Mesodermal cell (in vitro differentiated cells): Measurements from ENCODE around the gene RTL1.

Experiments used
- H3K27ac ChIP-seq: 2 replicates; pipeline ENCODE4 v1.7.0; 2013; ENCODE audit warnings: mild to moderate bottlenecking, low read depth, low read length, moderate library complexity; ENCODE audit not compliant: severe bottlenecking
- H3K36me3 ChIP-seq: 2 replicates; pipeline ENCODE4 v1.7.1; 2013; ENCODE audit warnings: mild to moderate bottlenecking, low read length, moderate library complexity; ENCODE audit not compliant: control insufficient read depth, insufficient read depth
- H3K4me1 ChIP-seq: one replicate; pipeline ENCODE4 v1.7.1; 2013; ENCODE audit warnings: mild to moderate bottlenecking, low read length; ENCODE audit not compliant: insufficient read depth, control insufficient read depth, poor library complexity, severe bottlenecking
- H3K4me3 ChIP-seq: 2 replicates; pipeline ENCODE4 v1.7.0; 2013; ENCODE audit warnings: low read length, control low read depth, mild to moderate bottlenecking; ENCODE audit not compliant: insufficient read depth, poor library complexity, severe bottlenecking; ENCODE audit errors: extremely low read depth
- H3K9me3 ChIP-seq: 2 replicates; pipeline ENCODE4 v1.7.1; 2013; ENCODE audit warnings: mild to moderate bottlenecking, low read length, moderate library complexity; ENCODE audit not compliant: control insufficient read depth
- WGBS, 2 experiments: methylation state at CpG; one replicate each; pipeline ENCODE4 v1.1.5; 2013; ENCODE audit warnings: missing lambda C conversion rate in 2 of 2; ENCODE audit not compliant: insufficient coverage in 2 of 2; 5-methylcytosine and 5-hydroxymethylcytosine counted together

RTL1 gene

GRCh38 chr14:100836941-100837804, 66.3 kb downstream of the RTL1 start:
- Histone ChIP-seq H3K4me3 (no peak overlapping the region), H3K4me1 (peaks cover 31% of the 10 kb centered on the region), H3K9me3 (no peaks in the 10 kb centered on the region), H3K36me3 (no peaks in the 10 kb centered on the region), H3K27ac (no peak overlapping the region)
- WGBS, 2 experiments, result 91 to 95% methylated on average over 21 to 23 of the region's 26 CpGs

DNA sequence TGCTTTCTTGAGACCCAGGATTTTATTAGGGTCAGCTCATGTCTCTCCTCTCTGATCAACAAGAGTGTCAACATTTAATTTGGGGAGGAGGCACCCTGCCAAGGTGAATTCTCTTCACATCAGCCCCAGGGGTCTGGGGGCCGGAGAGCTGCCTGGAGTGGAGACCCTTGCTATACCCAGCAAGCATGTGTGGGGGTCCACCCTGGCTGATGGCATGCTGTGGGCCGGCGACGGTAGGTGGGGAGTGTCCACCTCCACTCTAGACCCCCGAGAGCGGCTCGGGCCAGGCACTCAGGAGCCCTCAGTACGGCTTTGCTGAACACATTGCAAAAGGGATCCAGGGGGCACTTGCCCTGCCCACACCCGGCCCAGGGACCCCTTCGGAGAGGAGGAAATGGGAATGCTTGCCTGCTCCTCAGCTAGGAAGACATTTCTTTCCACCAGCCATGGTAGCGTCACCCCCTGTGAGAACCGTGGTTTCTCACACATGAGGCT, 67.2 kb downstream of the RTL1 start:
- WGBS, 2 experiments, result 91 to 94% methylated on average over 10 of the region's 12 CpGs
- Histone ChIP-seq H3K36me3 (no peaks in the 10 kb centered on the region), H3K4me1 (peaks cover 28% of the 10 kb centered on the region), H3K27ac (no peak overlapping the region), H3K9me3 (no peaks in the 10 kb centered on the region), H3K4me3 (no peak overlapping the region)

GRCh38 chr14:100835548-100836310, 67.8 kb downstream of the RTL1 start:
- Histone ChIP-seq H3K4me3 (no peak overlapping the region), H3K36me3 (no peaks in the 10 kb centered on the region), H3K27ac (no peak overlapping the region), H3K9me3 (no peaks in the 10 kb centered on the region), H3K4me1 (peaks cover 25% of the 10 kb centered on the region)
- WGBS, 2 experiments, result 91 to 96% methylated on average over 14 to 20 of the region's 24 CpGs

DNA sequence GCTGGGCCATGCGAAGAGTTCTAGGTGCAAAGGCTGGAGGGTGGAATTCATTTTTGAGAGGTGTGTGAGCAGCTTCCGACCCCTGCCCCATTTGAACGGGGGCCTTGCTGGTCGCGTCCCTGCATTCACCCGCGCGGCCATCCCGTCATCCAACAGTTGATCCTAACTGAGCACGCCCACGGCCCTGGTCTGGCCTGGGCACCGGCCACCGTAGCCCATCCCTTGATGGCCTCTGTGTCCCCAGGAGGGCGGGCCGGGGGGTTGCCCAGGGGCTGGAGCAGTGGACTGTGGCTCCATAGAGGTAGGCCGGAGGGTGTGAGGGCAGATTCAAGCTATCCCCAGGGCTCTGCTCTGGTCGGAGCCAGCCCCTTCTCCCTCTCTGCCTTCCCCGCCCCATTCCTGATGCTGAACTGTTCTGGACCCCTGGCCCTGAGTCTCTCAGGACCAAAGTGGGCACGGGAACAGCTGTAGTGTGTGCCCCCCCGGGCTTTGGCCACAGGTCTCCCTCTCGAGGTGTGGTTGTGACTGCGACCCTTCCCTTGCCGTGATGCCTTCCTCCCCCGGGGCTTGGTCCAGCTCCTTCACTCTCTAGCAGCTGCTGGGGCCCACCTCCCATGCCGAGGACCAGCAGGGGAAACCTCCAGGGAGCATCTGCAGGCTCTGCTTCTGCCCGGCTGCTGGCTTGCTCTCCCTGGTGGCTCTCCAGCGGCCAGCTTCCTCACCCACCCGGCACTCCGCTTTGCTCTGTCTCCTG, 68.6 kb downstream of the RTL1 start:
- Histone ChIP-seq H3K4me1 (peaks cover 21% of the 10 kb centered on the region), H3K36me3 (no peaks in the 10 kb centered on the region), H3K27ac (no peak overlapping the region), H3K9me3 (no peaks in the 10 kb centered on the region), H3K4me3 (no peak overlapping the region)
- WGBS, 2 experiments, result 86 to 90% methylated on average over 24 to 28 of the region's 29 CpGs

DNA sequence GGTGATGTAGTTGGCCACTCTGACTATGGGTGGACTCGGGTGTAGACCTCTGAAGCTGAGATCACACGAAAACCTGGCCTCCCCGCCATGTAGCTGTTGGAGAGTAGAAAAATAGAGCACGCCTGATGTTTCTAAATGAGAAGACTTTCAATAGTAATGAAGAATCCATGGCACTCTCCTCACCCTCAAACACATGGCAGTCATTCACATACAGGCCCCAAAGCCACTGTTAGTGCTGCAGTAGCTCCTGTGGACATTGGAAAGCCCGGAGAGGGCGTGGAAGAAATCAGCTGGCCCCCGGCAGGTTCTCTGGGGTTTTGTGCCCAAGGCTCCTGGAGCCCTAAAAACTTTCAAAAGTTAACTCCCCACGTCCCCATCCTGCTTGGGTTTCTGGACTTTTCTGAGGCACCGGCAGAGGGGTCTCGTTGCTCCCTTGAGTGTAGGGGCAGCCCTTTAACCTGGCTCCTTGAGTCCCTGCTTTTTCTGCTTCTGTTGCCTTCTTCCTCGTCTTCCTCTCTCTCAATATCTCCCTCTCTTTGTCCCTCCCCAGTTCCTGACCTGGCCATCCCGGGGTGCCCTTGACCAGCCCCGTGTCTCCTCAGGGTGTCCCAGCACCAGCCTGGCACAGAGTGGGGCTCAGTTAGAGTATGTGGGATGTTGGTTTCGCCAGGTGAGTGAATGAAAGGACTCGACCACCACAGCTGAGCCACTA, 69.3 kb downstream of the RTL1 start:
- H3K4me3 ChIP-seq, result no peak overlapping the region
- H3K4me1 ChIP-seq, result peaks cover 14% of the 10 kb centered on the region
- 89 to 93% methylated on average over 10 to 11 of the region's 15 CpGs for WGBS, 2 experiments
- H3K36me3 ChIP-seq, result no peaks in the 10 kb centered on the region
- no peak overlapping the region for H3K27ac ChIP-seq
- H3K9me3 ChIP-seq, result no peaks in the 10 kb centered on the region

DNA sequence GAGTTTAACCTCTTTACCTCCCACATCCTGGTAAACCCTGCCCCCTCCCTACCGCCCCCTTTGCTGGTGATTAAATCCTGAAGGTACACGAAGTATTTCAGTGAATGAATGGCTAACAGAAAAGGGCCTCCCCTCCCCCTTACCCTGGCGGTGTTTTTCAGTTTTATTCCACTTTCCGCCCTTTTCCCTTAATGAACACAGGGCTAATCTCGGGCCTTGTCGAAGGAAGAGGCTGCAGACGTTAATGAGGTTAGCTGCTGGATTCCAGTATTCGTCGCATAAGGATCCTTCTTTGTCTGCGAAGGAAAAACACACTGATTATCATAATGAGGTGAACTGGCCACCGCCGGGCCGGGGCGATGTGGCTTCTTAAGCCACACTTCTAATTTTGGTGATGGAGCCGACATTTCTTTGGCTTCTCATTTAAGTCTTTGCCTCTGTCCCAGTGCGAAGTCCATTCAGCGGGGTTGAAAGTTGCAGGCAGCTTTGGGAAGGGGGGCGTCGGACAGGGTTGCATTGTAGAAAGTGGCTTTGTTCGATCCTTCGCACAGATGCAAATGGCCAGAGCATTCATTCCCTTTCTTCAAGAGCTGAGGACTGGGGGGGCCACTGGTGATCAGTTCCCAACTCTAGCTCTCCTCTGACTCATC, 71.1 kb downstream of the RTL1 start:
- no peak overlapping the region for H3K4me3 ChIP-seq
- H3K4me1 ChIP-seq, result peaks cover 5% of the 10 kb centered on the region
- no peaks in the 10 kb centered on the region for H3K36me3 ChIP-seq
- H3K9me3 ChIP-seq, result no peaks in the 10 kb centered on the region
- H3K27ac ChIP-seq, result no peak overlapping the region
- WGBS, 2 experiments, result 66 to 75% methylated on average over 17 to 20 of the region's 21 CpGs

DNA sequence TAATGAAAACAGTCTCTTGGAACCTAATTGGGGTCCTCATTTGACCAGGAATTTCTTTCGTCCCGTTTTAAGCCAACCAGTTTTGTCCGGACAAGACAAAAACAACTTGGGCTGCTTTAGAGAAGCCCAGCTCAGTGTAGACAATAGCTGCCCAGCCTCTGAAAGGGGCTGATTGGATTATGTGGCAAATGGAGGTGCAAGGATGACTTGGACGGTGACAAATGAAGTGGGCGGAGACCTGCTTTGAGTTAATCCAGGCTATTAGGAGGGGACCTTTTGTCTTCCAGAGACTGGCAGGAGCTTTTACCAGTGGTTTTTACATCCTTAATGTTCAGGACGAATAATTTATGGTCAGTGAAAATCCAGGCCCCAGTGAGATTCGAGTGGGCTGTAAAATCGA, 72.8 kb downstream of the RTL1 start:
- H3K4me1 ChIP-seq, result peaks cover 4% of the 10 kb centered on the region
- peaks cover 8% of the 10 kb centered on the region for H3K9me3 ChIP-seq
- no peak overlapping the region for H3K4me3 ChIP-seq
- WGBS, 2 experiments, result 62 to 63% methylated on average over 5 to 8 of the region's 8 CpGs
- H3K27ac ChIP-seq, result no peak overlapping the region
- no peaks in the 10 kb centered on the region for H3K36me3 ChIP-seq
